GM19468 (cell line): Measurements from ENCODE around the gene S100A3.
"Not testable (repeated sequence)": the region's sequence is repeated elsewhere in the genome, so short reads cannot be mapped to it uniquely, and the experiment has no call there.

Experiments
- ATAC-seq: cut with Tn5 transposase; IDR thresholded peaks from one replicate; pipeline ENCODE4 v1.9.1; 2021; ENCODE audit warnings: mild to moderate bottlenecking, moderate library complexity, moderate number of reproducible peaks; ENCODE audit not compliant: unreplicated experiment; ENCODE audit errors: extremely low read depth

S100A3 gene

DNA sequence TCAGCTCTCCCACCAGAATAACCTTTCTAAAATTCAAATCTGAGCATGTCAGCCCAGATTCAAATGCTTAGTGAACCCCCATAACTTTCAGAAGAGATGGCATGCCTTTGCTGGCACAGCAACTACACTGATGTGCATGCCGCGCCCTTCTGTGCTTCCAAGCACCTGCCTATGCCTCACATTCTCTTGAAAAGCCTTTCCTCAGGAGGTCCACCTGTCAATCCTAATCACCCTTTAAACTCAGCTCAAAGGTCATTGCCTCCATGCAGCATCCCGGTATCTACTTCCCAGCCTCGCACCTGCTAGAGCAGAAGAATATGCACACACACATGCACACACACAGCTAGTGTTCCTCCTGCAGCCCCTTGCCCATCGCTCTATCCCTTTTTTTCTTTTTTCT, 21.8 kb upstream of the S100A3 start:
- ATAC-seq: no peak

DNA sequence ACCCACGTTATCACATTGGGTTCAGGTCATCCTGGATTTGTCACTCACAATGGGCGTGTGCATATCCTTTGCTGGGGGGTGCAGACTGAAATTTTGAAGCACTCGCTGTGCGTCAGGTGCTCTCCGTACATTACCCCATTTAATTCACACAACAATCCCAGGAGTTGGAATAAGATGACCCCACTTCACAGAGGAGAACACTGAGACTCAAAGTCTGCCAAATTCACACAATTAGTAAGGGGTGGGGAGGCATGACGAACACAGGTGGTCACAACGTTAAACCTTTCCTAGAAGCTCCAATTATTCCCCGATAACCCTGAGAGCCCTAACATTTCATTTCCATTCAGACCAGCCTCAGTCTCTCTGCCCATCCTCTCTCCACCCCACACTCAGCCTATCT, 20.4 kb upstream of the S100A3 start:
- ATAC-seq: no peak

DNA sequence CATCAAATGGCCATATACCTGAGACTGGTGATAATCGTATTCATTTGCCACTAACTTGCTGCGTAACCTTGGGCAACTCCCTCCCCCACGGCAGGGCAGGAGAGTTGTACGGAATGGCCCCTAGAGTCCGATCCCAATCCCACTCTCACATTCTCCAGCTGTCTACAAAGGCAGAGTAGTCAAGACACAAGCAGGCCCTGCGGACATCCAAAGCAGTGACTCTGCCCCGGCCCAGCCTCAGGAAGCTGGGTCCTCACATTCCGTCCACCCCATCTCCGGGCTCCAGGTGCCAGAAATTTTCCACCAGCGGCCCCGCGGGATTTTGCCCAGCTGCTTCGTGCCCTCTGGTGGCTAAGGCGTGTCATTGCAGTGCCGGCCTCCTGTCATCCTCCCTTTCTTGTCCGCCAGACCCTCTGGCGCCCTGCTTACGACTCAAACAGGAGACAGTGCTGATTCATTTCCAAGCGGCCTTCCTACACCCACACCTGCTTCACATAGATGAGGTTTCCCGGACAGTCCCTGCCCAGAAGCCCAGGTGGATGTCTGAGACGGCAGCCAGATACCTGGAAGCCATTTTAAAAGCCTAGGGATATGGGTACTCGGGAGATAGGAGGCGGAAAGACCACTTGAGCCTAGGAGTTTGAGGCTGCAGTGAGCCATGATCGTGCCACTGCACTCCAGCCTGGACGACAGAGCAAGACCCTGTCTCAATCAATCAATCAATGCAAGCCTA, 19.5 kb upstream of the S100A3 start:
- no peak for ATAC-seq

DNA sequence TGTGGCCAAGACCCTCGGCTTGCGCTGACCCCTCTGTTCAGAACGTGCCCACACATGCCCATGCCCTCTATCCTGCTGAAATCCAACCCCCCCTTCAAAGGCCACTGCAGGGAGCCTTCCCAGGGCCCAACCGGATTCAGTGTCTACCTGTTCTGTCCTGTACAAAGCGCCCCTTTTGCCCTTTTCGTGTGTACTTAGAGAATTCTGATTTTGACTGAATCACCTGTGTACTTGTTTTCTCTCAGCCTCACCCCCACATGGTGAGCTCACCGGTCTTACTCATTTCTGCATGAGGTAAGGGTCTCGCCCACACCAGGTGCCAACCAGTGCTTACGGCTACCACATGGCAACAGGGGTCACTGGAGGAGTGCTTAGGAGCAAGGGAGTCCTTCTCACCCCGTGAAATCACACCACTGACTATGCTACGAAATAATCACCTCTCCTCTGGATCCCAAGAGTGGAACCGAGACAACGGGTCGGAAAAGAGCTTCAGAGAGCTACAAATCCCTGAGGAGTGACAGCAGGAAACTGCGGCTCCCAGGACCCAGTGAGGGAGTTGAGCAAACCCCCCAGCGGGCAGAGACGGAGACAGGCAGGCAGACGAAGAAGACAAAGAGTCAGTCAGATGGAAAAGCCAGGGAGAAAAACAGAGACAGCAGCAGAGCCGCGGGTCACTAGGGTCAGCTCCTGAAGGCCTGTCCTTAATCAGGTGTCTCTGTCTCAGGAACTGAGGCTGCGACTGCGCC, 18.7 kb upstream of the S100A3 start:
- no peak for ATAC-seq

DNA sequence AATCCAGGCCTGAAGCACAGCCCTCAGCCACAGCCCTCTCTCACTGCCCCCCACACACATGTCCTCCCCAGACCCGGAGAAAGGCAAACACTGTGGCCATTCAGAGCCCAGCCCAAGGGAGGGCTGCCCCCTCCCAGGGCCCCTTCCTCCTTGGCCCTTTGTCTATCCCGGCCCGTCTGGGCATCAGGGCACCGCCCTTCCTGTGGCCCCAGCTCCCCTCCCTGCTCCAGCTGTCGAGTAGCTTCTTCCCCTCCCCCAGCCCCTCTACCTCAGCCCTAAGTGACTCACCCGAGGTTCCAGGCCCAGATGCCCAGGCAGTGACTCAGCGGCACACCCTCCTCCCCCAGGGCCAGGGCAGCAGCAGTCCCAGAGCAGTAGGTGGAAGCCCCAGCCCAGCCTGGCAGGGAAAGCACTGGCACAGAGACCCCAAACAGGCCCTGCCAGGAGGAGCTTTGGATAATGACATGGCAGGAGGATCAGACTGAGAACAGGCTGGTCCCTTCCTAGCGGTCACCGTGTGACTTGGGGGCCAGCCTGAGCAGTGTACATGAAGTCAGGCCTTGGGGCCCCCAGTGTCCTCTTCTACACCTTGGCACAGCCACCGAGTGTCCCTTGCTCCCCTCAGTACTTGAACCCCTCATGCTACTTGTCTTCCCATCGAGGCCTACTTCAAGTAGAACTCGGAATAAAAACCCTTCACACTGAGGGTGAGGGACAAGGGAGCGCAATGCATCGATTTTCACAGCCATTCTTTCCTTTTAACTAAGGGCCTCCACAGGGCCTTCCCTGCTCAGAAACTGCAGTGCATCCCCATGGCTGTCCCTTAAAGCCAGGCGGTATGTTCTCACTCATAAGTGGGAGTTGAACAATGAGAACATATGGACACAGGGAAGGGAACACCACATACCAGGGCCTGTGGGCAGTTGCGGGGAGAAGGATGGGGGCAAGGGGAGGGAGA, 17.6 kb upstream of the S100A3 start:
- no peak for ATAC-seq

DNA sequence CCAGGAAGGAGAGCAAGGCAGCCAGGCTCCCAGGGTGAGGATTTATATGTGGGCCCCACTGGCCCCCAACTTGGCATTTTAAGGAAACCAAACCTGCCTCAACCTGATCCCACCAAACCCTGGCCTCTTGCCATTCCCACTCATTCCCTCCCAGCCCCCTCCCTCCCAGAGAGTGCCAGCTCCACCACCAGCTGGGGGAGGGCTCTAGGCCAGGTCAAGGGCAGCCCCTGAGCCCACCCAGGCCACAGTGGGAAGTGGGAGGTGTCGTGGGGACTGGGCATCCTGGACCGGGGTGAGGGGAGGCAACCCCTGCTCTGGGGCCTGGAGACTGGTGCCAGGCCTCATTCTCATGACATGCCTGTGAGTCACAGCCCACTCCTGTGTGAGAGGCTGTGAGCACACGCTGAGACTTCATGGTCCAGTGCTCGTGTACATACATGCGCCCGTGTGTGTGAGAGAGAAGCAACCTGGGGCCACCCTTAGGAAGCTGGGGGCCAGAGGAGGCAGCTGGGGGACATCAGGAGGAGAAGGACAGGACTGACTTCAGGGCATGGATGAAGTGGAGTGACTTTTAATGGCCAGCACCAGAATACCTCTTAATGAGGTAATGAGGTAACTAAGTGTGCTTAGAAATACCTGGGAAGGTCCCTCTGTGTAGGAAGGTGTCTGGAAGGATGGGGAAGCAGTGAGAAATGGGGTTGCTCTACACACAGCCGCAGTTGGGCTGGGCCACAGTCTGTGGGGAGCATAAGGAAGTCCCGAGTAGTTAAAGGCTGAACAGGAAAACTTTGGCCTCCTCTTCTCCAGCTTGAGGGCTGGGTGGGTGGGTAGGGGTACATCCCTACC, 16.7 kb upstream of the S100A3 start, which contains the start of gene S100A2:
Gene S100A2 (minus strand): TSS at position 316 of the 846 bp plus-strand sequence. CDS start 1,967 bp downstream, outside the sequence.
- no peak for ATAC-seq

DNA sequence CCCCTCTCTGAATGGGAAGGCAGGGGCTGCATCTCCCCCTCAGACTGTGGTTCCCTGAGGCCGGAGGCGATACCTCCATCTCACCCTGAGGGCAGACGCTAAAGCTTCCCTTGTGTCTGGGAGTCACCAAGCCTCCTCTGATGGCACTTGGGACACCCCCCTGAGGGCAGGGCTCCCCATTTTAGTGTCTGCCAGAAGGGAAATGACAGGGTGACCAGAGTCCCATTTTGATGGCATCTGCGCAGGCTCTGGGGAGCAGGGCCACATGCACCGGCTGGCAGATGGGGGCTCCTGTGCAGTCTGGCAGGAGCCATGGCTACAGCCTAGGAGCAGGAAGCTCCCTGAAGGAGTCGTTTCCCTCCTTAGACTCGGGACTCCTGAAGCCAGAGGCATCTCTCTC, 14.9 kb upstream of the S100A3 start:
- no peak for ATAC-seq

DNA sequence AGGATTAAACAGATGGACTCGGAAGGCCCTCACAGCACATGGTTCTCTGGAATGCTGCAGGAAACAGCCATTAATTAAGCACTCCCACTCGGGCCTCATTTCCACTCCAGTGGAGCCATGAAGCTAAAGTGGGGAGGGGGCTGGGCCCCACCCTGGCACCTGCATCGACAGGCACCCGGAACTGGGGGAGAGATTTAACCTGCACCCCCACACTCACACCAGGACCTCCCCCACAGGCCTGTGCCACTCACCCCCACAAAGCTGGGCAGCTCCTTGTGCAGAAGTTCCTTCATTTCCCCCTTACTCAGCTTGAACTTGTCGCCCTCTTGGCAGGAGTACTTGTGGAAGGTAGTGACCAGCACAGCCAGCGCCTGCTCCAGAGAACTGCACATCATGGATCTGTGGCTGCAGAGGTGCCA, 14.4 kb upstream of the S100A3 start:
- ATAC-seq: no peak

DNA sequence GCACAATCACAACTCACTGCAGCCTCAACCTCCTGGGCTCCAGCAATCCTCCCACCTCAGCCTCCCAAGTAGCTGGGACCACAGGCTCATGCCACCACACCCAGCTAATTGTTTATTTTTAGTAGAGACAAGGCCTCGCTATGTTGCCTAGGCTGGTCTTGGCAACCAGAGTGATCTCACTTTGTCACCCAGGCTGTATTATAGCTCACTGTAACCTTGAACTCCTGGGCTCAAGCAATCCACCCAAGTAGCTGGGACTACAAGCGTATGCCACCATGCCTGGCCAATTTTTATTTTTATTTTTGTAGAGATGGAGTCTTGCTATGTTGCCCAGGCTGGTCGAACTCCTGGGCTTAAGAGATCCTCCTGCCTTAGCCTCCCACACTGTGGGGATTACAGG, 13.0 kb upstream of the S100A3 start:
- not testable (repeated sequence) for ATAC-seq

DNA sequence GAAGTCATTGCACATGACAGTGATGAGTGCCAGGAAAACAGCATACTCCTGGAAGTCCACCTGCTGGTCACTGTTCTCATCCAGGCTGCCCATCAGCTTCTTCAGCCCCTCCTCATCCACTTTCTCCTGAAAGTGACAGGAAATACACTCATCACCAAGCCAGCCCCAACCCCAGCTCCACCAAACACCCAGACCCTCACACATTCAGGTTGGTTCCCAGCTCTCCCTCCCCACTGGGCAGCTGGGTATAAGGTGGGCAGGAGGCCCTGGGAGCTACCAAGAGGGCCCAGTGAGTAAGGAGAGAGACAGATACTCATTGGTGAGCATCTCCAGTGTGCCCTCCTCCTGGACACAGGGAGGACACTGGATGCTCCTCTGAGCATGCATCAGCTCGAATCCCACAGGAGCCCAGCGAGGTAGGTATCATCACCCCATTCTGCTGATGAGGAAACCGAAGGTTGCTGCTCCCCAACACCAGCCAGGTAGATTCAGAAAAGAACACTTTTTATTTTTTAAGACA, 12.5 kb upstream of the S100A3 start:
- ATAC-seq: no peak

DNA sequence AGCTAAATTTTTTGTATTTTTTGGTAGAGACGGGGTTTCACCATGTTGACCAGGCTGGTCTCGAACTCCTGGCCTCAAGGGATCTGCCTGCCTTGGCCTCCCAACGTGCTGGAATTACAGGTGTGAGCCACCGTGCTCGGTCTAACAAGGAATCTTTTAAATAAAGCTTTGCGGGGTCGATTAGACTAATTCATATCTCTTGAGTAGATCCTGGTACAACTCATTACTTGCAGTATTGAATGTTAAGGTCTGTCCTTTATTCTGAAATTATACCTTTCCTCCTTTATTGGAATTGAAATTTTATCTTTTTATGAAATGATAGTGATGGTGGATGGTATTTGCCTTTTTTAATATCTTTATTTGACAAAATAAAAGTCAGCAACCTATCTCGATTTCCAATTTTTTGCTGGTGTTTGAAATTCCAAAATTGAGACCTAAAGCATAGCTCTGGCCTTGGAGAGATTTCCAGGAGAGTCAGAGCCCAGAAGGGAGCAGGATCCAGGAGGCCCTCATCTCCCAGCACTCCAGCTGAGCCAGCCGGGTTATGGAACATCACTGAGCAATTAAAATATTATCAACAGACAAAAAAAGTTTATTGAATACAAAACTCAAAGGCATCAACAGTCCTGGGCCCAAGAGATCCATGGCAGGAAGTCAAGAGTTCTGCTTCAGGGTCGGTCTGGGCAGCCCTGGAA, 11.9 kb upstream of the S100A3 start:
- ATAC-seq: no peak

DNA sequence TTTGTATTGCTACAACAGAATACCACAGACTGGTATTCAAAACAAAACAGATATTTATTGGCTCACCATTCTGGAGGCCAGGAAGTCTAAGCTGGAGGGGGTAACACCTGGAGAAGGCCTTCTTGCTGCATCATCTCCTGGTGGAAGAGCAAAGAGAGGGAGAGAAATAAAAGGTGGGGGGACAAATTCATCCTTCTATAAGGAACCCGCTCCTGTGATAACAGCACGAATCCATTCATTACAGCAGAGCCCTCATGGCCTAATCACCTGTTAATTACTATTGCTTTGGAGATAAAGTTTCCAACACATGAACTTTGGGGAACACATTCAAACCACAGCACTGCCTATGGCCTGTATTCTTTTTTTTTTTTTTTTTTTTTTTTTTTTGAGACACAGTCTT, 11.2 kb upstream of the S100A3 start:
- no peak for ATAC-seq

DNA sequence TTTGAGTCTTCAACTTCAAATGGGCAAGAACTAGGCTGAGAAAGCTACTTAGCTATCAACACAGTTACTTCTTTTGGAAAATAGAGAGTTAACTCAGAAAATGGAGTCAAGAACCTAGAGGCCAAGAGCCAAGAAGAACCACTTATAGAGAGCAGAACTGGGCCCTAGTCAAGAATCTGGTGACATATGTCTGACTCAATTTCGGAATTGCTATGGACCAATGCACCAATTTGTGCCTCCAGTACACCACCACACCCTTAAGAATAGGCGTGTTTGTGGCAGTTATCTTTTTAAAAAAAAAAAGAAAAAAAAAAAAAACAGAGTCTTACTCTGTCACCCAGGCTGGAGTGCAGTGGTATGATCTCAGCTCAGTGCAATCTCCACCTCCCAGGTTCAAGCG, 8.8 kb upstream of the S100A3 start:
- no peak for ATAC-seq

DNA sequence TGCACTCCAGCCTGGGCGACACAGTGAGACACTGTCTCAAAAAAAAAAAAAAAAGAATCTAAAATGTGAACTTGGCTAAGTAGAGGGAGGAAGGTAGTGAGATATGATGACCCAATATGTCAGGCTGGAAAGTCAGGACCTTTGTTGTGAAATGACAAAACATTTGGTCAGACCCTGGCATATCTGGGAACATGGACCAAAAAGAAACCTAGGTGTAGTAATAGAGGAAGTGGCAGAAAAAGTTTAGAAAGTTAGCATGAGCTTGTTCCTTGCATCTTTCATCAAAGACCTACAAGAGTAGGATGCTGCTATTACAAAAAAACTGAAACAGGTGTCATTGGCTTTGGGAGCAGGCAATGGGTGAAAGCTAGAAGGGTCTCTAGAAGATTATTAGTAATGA, 7.3 kb upstream of the S100A3 start:
- ATAC-seq: no peak

DNA sequence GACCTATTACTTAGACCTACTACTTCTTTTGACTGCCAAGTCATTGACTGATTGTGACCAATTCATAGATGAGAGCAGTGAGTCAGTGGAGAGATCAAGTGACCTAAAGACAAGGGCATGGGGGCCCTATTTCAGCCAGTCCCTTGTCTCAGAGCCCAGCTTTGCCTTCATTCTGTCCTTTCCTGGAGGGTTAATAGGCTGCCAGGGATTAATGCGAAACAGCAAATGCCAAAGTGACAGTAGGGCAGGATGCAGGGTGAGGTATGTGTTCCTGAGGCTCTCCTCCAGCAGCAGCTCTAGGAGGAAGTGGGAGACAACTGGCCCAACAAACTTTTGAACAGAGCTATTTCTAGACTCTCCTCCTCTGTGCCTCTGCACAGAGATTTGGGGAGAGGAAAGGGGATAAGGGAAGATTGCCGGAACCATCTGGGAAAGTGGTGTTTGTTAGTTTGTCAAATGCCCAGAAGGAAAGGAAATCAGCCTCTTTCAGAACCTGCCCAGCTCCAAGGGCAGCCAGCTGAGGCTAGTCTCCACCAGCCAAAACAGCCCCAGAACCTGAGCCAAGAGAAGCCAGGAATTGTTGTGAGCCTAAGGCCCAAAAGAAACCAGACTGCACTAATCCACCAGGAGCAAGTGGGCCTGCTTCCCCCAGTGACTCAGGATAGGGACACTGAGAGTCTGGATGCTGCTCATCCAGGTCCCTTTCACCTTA, 4.9 kb upstream of the S100A3 start:
- ATAC-seq: no peak

DNA sequence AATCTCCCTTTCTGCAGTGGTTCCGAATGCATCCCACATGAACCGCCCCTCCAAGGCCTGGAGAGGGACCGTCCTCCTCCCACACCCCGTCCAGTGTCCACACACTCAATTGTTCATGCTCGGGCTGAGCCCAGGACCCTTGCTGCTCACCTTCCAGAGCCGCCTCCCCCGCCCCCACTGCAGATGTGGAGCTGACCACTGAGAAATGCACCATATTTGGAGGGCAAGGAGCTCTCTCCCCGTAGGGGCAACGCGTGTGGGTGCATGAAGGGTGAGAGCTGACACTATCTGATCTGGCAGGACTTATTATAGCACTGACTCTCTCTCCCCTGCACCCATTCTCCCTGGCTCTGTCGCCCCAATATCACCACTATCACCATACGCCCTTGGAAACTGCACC, 4.0 kb upstream of the S100A3 start:
- ATAC-seq: no peak

DNA sequence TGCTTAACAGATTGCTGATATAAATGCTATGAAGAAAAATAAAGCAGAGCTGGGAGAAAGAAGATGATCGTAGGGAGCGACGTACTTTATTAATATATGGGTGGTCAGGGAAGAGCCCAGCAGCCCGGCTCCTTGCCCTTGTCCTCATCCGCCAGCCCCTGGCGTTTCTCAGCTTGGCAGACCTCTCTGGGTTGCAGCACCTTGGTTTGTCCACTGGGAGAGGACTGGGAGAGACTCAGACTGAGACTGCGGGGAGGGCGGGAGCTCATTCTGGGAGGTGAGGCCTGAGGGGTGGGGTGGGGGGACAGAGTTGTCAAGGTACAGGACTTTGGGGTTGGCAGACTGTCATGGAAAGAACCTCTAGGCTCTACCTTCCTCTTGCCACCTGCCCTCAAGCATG, 3.3 kb upstream of the S100A3 start:
- no peak for ATAC-seq

DNA sequence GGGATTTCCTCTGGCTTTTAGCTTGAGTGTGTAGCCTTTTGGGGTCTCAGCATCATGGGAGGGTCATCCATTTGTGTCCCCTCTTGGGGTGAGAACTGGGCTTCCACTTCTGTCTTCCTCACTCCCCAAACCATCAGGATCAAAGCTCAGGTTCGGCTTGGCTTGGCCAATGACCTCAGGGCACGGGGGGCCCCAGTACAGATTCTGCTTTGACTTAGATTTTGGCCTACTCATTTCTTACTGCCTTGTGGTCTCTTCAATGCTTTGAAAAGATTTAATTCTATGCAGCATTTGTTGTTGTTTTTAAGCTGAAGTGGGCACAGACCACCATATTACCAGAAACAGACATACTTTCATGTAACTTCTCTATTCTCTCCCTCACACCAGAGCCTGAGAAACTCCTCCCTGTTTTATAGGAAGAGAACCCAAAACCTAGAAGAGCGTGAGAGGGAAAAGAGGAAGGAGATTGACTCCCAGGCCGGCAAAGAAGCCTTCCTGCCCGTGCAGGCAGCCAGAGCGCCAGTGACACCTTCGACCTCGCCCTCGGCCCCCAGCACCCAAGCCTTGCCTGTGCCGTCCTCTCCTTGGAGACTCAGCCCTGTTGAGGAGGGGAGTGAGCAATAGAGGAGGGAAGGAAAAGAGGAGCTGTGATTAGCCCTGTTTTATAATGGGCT, 1.9 kb upstream of the S100A3 start:
- no peak for ATAC-seq
